HL-60 (cell line): Measurements from ENCODE around the gene GNG7.

Experiments
- REST ChIP-seq: IDR thresholded peaks from 2 replicates; pipeline ENCODE4 v1.6.1; 2012; ENCODE audit warnings: low read depth; ENCODE audit not compliant: insufficient replicate concordance
- TF ChIP-seq, protein P1 (sequence below): IDR thresholded peaks from one replicate; pipeline ENCODE4 v1.5.1; 2011; ENCODE audit warnings: low read length, control low read depth, inconsistent platforms; ENCODE audit not compliant: insufficient read depth

- TF ChIP-seq, protein P1, sequence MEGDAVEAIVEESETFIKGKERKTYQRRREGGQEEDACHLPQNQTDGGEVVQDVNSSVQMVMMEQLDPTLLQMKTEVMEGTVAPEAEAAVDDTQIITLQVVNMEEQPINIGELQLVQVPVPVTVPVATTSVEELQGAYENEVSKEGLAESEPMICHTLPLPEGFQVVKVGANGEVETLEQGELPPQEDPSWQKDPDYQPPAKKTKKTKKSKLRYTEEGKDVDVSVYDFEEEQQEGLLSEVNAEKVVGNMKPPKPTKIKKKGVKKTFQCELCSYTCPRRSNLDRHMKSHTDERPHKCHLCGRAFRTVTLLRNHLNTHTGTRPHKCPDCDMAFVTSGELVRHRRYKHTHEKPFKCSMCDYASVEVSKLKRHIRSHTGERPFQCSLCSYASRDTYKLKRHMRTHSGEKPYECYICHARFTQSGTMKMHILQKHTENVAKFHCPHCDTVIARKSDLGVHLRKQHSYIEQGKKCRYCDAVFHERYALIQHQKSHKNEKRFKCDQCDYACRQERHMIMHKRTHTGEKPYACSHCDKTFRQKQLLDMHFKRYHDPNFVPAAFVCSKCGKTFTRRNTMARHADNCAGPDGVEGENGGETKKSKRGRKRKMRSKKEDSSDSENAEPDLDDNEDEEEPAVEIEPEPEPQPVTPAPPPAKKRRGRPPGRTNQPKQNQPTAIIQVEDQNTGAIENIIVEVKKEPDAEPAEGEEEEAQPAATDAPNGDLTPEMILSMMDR = no peak
- TF ChIP-seq REST = no peak
Measured at GRCh38 chr19:2483084-2483483, 219.4 kb downstream of the GNG7 start.
